ENCODE measurements around the gene SLC39A5. TPM values are rescaled to one million over a fixed set of nuclear protein-coding genes. Genes with fewer than 3 reads are reported as not detected.

Gene SLC39A5
- polyA plus RNA-seq, 3 donors = 0.21 to 0.25 TPM; not detected in 1

DNA sequence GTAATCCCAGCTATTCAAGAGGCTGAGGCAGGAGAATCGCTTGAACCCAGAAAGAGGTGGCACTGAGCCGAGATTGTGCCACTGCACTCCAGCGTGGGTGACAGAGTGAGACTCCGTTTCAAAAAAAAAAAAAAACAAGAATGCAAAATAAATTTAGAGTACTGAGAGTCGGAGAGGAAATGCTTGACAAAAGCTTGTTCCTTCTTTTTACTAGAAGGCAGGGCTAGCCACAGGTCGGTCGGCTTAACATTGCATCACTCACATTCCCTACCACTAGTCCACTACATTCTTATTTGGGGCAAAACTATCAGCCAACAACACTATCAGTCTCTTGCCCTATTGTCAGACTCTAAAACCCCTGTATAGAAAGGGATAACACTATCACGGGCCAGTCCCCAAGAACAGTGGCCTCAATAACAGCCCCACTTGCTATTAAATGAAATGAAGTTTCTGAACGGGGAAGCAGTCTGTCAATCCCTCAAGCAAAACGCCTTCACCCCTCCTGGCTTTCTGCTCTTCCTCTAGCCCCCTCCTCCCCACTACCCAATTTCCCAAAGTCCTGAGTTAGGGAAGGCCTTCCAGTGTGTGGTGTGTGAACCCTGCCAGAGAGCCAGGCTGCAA, 9.1 kb upstream of the SLC39A5 start:
- peaks cover 46% of the 10 kb centered on the region for H3K4me1 Mint-ChIP-seq
- WGBS (ENCODE audit: insufficient coverage) = 4% methylated on average over 5 of the region's 10 CpGs
- peak overlapping the region; percentile 98 to 100 (median 99) for H3K27ac Mint-ChIP-seq
- TF ChIP-seq, protein P1, sequence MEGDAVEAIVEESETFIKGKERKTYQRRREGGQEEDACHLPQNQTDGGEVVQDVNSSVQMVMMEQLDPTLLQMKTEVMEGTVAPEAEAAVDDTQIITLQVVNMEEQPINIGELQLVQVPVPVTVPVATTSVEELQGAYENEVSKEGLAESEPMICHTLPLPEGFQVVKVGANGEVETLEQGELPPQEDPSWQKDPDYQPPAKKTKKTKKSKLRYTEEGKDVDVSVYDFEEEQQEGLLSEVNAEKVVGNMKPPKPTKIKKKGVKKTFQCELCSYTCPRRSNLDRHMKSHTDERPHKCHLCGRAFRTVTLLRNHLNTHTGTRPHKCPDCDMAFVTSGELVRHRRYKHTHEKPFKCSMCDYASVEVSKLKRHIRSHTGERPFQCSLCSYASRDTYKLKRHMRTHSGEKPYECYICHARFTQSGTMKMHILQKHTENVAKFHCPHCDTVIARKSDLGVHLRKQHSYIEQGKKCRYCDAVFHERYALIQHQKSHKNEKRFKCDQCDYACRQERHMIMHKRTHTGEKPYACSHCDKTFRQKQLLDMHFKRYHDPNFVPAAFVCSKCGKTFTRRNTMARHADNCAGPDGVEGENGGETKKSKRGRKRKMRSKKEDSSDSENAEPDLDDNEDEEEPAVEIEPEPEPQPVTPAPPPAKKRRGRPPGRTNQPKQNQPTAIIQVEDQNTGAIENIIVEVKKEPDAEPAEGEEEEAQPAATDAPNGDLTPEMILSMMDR (IDR thresholded peaks at IDR 0.05) = no peak
- Histone ChIP-seq H3K79me2 (ENCODE audit: insufficient read depth, low read length) (peaks cover 64% of the 10 kb centered on the region), H2AFZ (ENCODE audit: insufficient read depth, low read depth, low read length, poor library complexity, severe bottlenecking) (peak overlapping the region; percentile 92), H3K9me3 (replicated peaks in 1 of 2; ENCODE audit: control insufficient read depth in 1 of 2, insufficient read depth in 1 of 2, low read length in 2 of 2) (no peaks in the 10 kb centered on the region), H3K4me2 (replicated peaks; ENCODE audit: extremely low read depth, low read length, poor library complexity, severe bottlenecking) (peak overlapping the region; percentile 93), H3K4me3 (replicated peaks in 1 of 3; ENCODE audit: low read depth in 2 of 3, low read length in 3 of 3) (peak overlapping the region; percentile 71 to 96 (median 85)), H4K20me1 (ENCODE audit: insufficient read depth, low read length) (peaks cover 29% of the 10 kb centered on the region), H3K9ac (ENCODE audit: insufficient read depth, low read length, poor library complexity, severe bottlenecking) (peak overlapping the region; percentile 82), H3K27ac (ENCODE audit: low read depth in 1 of 2, low read length in 2 of 2) (peak overlapping the region; percentile 94), H3K36me3 (replicated peaks in 1 of 2; ENCODE audit: control insufficient read depth in 1 of 2, insufficient read depth in 2 of 2, low read length in 2 of 2) (peaks cover 10 to 20% of the 10 kb centered on the region in 2 donors), H3K27me3 (ENCODE audit: control insufficient read depth in 2 of 2, insufficient read depth in 2 of 2, low read length in 2 of 2) (no peaks in the 10 kb centered on the region), H3K4me1 (ENCODE audit: control insufficient read depth in 1 of 2, insufficient read depth in 2 of 2, low read length in 2 of 2) (peaks cover 44 to 48% of the 10 kb centered on the region in 2 donors)
- DNase-seq = peak; percentile 61 to 90 (median 77)
- H3K36me3 Mint-ChIP-seq = peaks cover 7 to 21% of the 10 kb centered on the region in 2 donors
- H3K4me3 Mint-ChIP-seq = peak overlapping the region; percentile 95 to 98
- H3K27me3 Mint-ChIP-seq (ENCODE audit: low read depth in 3 of 3) = no peaks in the 10 kb centered on the region
- intact Hi-C loops (cut with micrococcal nuclease) = loop anchor here (5.0 kb wide), 2 partner anchors 33 to 93 kb away; partner anchors contain the start of genes ESYT1 (in 1 of the 2) and SMARCC2 (in 1 of the 2)
- H3K9me3 Mint-ChIP-seq = no peaks in the 10 kb centered on the region

DNA sequence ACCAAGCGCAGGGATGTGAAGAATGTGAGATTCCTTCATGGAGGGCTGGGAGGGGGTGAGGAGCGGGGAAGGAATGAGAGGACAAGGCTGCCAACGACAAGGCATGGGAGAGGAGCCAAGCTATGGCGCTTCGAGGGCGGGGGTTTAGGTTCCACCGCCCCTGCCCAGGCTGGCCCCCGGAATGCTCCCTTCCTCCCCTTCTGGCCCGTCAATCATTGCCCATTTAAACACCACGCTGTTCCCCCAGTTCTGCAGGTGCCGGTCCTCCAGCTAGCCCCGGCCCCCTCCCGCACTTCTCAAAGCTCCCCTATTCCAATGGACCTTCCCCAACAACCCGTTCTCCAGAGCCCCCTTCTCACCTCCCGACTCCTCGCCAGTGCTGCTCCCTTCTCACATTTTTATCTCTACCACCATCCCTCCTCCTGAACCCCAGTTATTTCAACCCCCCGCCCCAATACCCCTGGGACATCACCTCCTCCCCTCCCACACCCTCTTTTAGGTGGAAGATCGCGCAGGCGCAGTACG, 8.6 kb upstream of the SLC39A5 start:
- DNase-seq = no peak
- intact Hi-C loops (cut with micrococcal nuclease) = loop anchor here (5.0 kb wide), 2 partner anchors 34 to 94 kb away; partner anchors contain the start of genes ESYT1 (in 1 of the 2) and SMARCC2 (in 1 of the 2)
- 0% methylated on average over 20 of the region's 21 CpGs for WGBS (ENCODE audit: insufficient coverage)
- no peaks in the 10 kb centered on the region for H3K9me3 ChIP-seq (replicated peaks in 1 of 2; ENCODE audit: control insufficient read depth in 1 of 2, insufficient read depth in 1 of 2, low read length in 2 of 2)
- H3K36me3 ChIP-seq (replicated peaks in 1 of 2; ENCODE audit: control insufficient read depth in 1 of 2, insufficient read depth in 2 of 2, low read length in 2 of 2) = peaks cover 6 to 14% of the 10 kb centered on the region in 2 donors
- H3K4me1 ChIP-seq (ENCODE audit: control insufficient read depth in 1 of 2, insufficient read depth in 2 of 2, low read length in 2 of 2) = peaks cover 44 to 48% of the 10 kb centered on the region in 2 donors
- TF ChIP-seq, protein P1 (IDR thresholded peaks at IDR 0.05) = no peak
- Mint-ChIP-seq H3K27me3 (ENCODE audit: low read depth in 3 of 3) (no peaks in the 10 kb centered on the region), H3K4me1 (peaks cover 46% of the 10 kb centered on the region), H3K27ac (peak overlapping the region; percentile 98 to 100 (median 99)), H3K4me3 (peak overlapping the region; percentile 95 to 98), H3K9me3 (peaks cover 0 to under 1% (median 0%) of the 10 kb centered on the region in 7 donors), H3K36me3 (peaks cover 5 to 19% of the 10 kb centered on the region in 2 donors)
- H3K27ac ChIP-seq (ENCODE audit: low read depth in 1 of 2, low read length in 2 of 2) = peak overlapping the region; percentile 94
- peaks cover 59% of the 10 kb centered on the region for H3K79me2 ChIP-seq (ENCODE audit: insufficient read depth, low read length)
- peak overlapping the region; percentile 82 for H3K9ac ChIP-seq (ENCODE audit: insufficient read depth, low read length, poor library complexity, severe bottlenecking)
- H3K27me3 ChIP-seq (ENCODE audit: control insufficient read depth in 2 of 2, insufficient read depth in 2 of 2, low read length in 2 of 2) = no peaks in the 10 kb centered on the region
- peak overlapping the region; percentile 92 for H2AFZ ChIP-seq (ENCODE audit: insufficient read depth, low read depth, low read length, poor library complexity, severe bottlenecking)
- peaks cover 23% of the 10 kb centered on the region for H4K20me1 ChIP-seq (ENCODE audit: insufficient read depth, low read length)
- peak overlapping the region; percentile 93 for H3K4me2 ChIP-seq (replicated peaks; ENCODE audit: extremely low read depth, low read length, poor library complexity, severe bottlenecking)
- peak overlapping the region; percentile 71 to 96 (median 85) for H3K4me3 ChIP-seq (replicated peaks in 1 of 3; ENCODE audit: low read depth in 2 of 3, low read length in 3 of 3)

Measured in CD14-positive monocyte (primary cell).